Endothelial cell of hepatic sinusoid (primary cell): ENCODE measurements around the gene GAMT.

Experiments used
- in situ Hi-C: cut with HindIII; loops from 2 replicates; pipeline ENCODE4 v1.10.0; 2017; ENCODE audit warnings: low sequenced_read_pairs

GAMT gene

DNA sequence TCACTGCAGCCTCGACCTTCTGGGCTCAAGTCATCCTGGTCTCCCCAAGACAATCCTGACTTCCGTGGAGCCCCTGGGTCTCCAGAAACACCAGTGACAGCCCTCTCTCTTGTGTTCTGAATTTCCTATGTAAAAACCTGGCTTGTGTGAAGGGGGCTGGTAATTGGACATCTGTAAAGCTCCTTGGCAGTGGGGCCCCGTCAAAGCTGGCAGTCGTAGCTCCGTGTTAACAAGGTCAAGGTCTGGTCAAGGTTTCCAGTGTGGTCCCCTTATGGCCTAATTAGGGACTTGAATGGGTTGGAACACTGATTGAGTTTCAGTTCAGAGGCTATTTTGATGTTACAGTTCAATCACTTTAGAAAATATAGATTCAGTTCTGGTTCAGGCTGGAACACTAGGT lies 50.5 kb downstream of the GAMT start:
- in situ Hi-C loops = no loop called here

DNA sequence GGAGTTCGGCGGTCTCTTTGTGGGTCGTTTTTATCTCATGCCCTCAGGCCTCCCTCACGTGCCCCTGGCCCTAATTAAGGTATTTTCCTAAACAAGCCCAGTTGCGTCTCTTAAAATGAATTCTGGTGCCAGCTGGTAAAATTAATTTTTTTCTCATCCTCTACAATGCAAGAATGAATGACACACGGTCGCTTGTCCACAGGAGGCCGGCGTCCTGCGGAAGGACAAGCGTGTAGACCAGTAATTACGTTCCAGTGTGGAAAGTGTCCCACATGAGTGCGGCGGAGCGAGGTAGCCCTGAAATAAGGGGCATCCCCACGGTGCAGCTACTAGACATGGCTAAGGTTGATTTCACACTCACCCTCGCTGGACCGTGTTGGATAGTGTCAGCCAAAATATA lies 52.1 kb downstream of the GAMT start:
- in situ Hi-C loops = no loop called here
